ENCODE measurements around the gene WDR48.

WDR48 gene

GRCh38 chr3:39118931-39119660 is 67.3 kb downstream of the WDR48 start:
- Mint-ChIP-seq H3K4me1 (no peaks in the 10 kb centered on the region), H3K4me3 (no peak overlapping the region), H3K9me3 (no peaks in the 10 kb centered on the region), H3K27me3 (peaks cover 11% of the 10 kb centered on the region), H3K27ac (no peak overlapping the region)
- DNase-seq (no peak), ATAC-seq (no peak)

DNA sequence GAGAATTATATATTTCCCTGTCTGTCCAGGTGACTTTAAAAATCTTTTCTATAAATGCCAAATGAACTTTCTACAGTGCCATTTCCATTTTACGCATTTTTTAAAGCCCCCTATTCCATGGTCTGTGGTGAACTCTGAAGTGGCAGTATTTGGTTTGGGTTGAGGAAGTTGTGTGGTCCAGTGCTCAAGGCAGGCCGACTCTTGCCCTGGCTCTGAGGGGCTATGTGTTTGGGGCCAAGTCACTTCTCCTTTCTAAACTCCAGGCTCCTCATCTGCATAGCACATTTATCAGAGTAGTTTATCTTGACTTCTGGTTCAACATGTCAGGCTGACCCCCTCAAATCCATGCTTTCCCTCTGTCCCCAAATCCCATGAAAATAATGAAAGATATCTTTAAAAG is 69.8 kb downstream of the WDR48 start:
- no peak overlapping the region for H3K4me3 Mint-ChIP-seq
- H3K9me3 Mint-ChIP-seq: no peaks in the 10 kb centered on the region
- peaks cover 3% of the 10 kb centered on the region for H3K4me1 Mint-ChIP-seq
- ATAC-seq: no peak
- peaks cover 11% of the 10 kb centered on the region for H3K27me3 Mint-ChIP-seq
- H3K27ac Mint-ChIP-seq: no peak overlapping the region
- DNase-seq: no peak

DNA sequence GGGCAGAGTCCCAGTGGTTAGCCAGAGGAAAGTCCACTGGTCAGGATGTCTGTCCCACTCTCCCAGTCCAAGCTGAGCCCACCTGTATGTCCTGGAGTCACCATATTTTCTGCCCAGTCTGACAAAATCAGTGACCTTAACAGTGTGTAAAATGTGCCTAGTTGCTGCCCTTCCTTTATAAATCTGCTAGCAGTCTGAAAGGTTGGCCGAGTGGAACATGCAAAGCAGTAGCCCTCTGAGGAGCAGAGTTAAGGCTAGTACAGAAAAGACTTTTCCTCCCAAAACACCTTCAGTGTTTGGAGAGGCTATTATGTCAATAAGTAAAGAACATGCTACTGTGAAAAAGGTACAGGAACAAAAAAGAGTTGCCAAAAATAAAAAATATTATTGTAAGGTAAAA is 71.0 kb downstream of the WDR48 start:
- H3K27me3 Mint-ChIP-seq: peaks cover 11% of the 10 kb centered on the region
- ATAC-seq: no peak
- H3K4me3 Mint-ChIP-seq: no peak overlapping the region
- DNase-seq: no peak
- H3K9me3 Mint-ChIP-seq: no peaks in the 10 kb centered on the region
- no peak overlapping the region for H3K27ac Mint-ChIP-seq
- peaks cover 15% of the 10 kb centered on the region for H3K4me1 Mint-ChIP-seq

DNA sequence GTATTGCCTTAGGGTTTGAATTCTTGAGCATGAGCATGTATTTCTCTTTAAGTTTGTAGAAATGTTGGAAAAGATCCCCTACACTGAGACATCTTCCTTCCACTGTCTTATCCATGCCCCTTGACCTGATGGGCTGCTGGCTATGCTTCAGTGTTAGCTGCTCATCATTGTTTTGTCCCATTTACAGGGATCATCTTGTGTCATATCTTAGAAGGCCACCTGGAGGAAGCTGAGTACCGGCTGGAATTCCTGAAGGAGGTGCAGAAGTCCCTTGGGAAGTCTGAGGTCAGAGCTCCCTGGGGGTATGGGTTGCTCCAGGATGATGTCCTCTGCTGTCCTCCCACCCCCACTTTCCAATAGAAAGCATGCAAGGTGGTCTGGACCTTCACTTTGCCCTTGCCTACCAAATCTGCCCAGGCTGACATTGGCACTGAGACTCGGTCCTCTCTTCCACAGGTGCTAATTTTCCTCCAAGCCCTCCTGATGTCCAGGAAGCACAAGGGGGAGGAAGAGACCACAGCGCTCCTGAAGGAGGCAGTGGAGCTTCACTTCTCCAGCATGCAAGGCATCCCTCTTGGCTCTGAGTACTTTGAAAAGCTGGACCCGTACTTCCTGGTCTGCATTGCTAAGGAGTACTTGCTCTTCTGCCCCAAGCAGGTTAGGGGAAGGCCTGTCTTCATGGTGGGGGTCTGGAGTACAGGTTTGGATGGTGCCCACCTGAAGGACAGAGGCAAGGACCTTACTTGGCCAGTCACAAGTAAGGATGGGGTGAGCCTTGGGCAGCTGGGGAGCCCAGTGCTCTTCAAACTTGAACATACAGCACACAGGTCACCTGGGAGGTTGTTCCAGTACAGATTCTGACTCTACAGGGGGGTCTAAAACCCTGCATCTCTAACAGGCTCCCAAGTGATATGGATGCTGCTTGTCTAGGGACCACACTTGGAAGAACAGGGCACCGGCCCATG is 73.3 kb downstream of the WDR48 start:
- Mint-ChIP-seq H3K4me1 (peaks cover 24% of the 10 kb centered on the region), H3K27ac (no peak overlapping the region), H3K27me3 (peaks cover 11% of the 10 kb centered on the region), H3K9me3 (no peaks in the 10 kb centered on the region), H3K4me3 (no peak overlapping the region)
- DNase-seq (no peak), ATAC-seq (peak; percentile 16)

GRCh38 chr3:39125841-39126500 is 74.2 kb downstream of the WDR48 start:
- Mint-ChIP-seq H3K27ac (no peak overlapping the region), H3K4me3 (no peak overlapping the region), H3K27me3 (peaks cover 11% of the 10 kb centered on the region), H3K9me3 (no peaks in the 10 kb centered on the region), H3K4me1 (peaks cover 24% of the 10 kb centered on the region)
- no peak for ATAC-seq
- DNase-seq: no peak

DNA sequence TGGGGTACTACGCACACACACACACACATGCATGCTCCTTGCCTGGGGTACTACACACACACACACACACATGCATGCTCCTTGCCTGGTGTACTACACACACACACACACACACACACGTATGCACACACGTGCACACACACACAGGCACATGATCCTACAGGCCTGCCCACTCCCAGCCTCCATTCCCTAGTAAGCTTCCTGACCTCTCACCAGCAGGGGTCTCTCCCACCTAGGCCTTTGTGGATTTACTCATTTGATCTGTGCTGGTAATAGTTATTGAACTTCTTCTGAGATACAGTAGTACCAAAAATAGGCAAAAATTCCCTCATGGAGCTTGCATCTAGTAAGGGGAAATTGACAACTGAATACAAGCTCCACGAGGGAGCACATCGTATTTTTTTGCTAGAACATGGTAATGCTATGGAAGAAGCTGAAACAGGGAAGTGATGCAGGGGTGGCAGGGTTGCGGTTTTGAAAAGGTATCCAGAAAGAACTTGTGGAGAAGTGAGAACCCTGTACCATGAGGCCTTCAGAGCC is 74.8 kb downstream of the WDR48 start:
- Mint-ChIP-seq H3K4me3 (no peak overlapping the region), H3K27ac (peak overlapping the region in 1 of 2 donors; percentile 47), H3K9me3 (no peaks in the 10 kb centered on the region), H3K4me1 (peaks cover 24% of the 10 kb centered on the region), H3K27me3 (peaks cover 11% of the 10 kb centered on the region)
- DNase-seq (peak in 1 of 2 donors; percentile 39), ATAC-seq (peak; percentile 78)

DNA sequence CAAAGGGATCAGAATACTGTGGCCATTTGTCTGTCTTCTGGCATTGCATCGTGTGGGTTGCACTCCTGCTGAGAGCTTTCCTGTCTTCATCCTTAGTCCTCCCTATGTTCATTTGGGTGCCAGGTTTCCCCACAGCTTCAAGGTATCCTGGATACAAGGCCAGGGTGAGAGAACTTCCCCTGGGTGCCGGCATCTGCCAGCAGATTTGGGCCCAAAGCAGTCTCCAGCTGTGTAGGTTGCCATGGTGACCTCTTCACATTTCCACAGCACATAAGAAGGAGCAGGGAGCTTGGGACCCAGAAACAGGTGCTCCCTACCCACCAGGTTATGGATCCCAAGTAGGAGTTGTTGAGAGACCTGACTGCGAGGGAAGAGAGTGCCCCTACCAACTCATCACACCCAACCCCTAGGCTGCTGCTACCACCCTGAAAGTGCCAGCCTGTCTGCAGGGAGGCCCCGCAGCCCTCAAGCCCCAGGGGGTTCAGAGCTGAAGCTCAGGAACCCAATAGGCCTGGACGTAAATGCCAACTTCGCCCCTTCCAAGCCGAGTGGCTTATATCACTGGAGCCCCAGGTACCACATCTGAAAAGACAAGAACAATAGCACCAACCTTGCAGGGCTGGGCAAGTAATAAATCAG is 75.6 kb downstream of the WDR48 start:
- Mint-ChIP-seq H3K27me3 (peaks cover 4% of the 10 kb centered on the region), H3K4me3 (no peak overlapping the region), H3K4me1 (peaks cover 24% of the 10 kb centered on the region), H3K27ac (peak overlapping the region in 1 of 2 donors; percentile 77), H3K9me3 (no peaks in the 10 kb centered on the region)
- no peak for ATAC-seq
- DNase-seq: no peak

GRCh38 chr3:39127908-39128304 is 76.1 kb downstream of the WDR48 start:
- peak overlapping the region in 1 of 2 donors; percentile 77 for H3K27ac Mint-ChIP-seq
- H3K27me3 Mint-ChIP-seq: no peaks in the 10 kb centered on the region
- ATAC-seq (no peak), DNase-seq (no peak)
- H3K4me3 Mint-ChIP-seq: no peak overlapping the region
- no peaks in the 10 kb centered on the region for H3K9me3 Mint-ChIP-seq
- H3K4me1 Mint-ChIP-seq: peaks cover 24% of the 10 kb centered on the region

GRCh38 chr3:39128951-39129350 is 77.1 kb downstream of the WDR48 start:
- DNase-seq (no peak), ATAC-seq (no peak)
- no peak overlapping the region for H3K4me3 Mint-ChIP-seq
- peaks cover 28% of the 10 kb centered on the region for H3K4me1 Mint-ChIP-seq
- H3K27ac Mint-ChIP-seq: no peak overlapping the region
- H3K27me3 Mint-ChIP-seq: no peaks in the 10 kb centered on the region
- no peaks in the 10 kb centered on the region for H3K9me3 Mint-ChIP-seq

DNA sequence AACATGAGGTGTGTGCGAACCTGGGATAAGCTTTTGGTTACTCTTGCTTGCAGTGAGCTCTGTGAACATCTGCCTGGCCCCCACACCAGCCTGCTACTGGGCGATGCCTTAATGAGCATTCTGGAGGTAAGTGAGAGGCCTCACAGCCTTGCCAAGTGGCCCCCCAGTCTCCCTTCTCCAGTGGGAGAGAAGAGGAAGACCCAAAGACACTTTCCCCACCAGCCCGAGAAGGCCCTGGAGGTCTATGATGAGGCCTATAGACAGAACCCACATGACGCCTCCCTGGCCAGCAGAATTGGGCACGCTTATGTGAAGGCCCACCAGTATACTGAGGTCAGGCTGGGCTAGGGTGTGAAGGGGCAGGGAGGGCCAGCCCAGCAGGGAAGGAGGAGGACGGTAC is 78.2 kb downstream of the WDR48 start:
- no peak overlapping the region for H3K27ac Mint-ChIP-seq
- ATAC-seq: no peak
- no peak for DNase-seq
- no peaks in the 10 kb centered on the region for H3K27me3 Mint-ChIP-seq
- no peaks in the 10 kb centered on the region for H3K9me3 Mint-ChIP-seq
- peaks cover 34% of the 10 kb centered on the region for H3K4me1 Mint-ChIP-seq
- H3K4me3 Mint-ChIP-seq: no peak overlapping the region

- no peak overlapping the region for H3K27ac Mint-ChIP-seq
- H3K4me3 Mint-ChIP-seq: no peak overlapping the region
Observed at GRCh38 chr3:39130693-39131265, 79.0 kb downstream of the WDR48 start.

GRCh38 chr3:39132096-39133092 is 80.6 kb downstream of the WDR48 start:
- H3K27ac Mint-ChIP-seq: peak overlapping the region in 1 of 2 donors; percentile 75
- no peak overlapping the region for H3K4me3 Mint-ChIP-seq
- no peaks in the 10 kb centered on the region for H3K9me3 Mint-ChIP-seq
- DNase-seq (no peak), ATAC-seq (no peak)
- H3K4me1 Mint-ChIP-seq: peaks cover 24% of the 10 kb centered on the region
- no peaks in the 10 kb centered on the region for H3K27me3 Mint-ChIP-seq

More at GRCh38 chr3:39130693-39131265, 79.0 kb downstream of the WDR48 start:
- H3K4me1 Mint-ChIP-seq: peaks cover 34% of the 10 kb centered on the region
- DNase-seq (no peak), ATAC-seq (no peak)
- H3K9me3 Mint-ChIP-seq: no peaks in the 10 kb centered on the region
- no peaks in the 10 kb centered on the region for H3K27me3 Mint-ChIP-seq

DNA sequence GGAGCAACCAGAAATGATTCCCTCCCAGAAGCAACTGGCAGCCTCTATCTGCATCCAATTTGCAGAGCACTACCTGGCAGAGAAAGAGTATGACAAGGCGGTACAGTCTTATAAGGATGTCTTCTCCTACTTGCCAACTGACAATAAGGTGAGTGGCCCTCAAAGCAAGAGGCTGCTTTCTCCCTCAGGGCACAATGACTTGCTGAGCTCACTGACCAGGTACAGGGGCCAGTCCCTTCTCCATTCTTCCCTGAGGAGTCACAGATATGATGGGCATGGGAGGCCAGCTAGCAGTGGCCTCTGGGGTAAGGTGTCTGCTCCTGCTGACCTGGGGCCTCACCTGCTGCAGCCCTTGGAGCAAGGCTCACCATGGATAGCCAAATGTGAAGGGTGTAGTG is 81.3 kb downstream of the WDR48 start:
- Mint-ChIP-seq H3K9me3 (no peaks in the 10 kb centered on the region), H3K4me1 (peaks cover 23% of the 10 kb centered on the region), H3K27me3 (no peaks in the 10 kb centered on the region), H3K27ac (no peak overlapping the region), H3K4me3 (no peak overlapping the region)
- DNase-seq: no peak
- no peak for ATAC-seq

GRCh38 chr3:39133822-39134221 is 82.0 kb downstream of the WDR48 start:
- peak; percentile 57 for ATAC-seq
- no peaks in the 10 kb centered on the region for H3K9me3 Mint-ChIP-seq

More at GRCh38 chr3:39133822-39134221, 82.0 kb downstream of the WDR48 start:
- Mint-ChIP-seq H3K4me1 (peaks cover 23% of the 10 kb centered on the region), H3K27me3 (no peaks in the 10 kb centered on the region), H3K4me3 (no peak overlapping the region), H3K27ac (no peak overlapping the region)
- no peak for DNase-seq

All from stimulated activated naive CD8-positive, alpha-beta T cell treated with anti-CD3 and anti-CD28 coated beads, Interleukin-15, amount 100 ng/mL, for 72 hours (primary cell).